ENCODE measurements around the gene SETBP1.

DNA sequence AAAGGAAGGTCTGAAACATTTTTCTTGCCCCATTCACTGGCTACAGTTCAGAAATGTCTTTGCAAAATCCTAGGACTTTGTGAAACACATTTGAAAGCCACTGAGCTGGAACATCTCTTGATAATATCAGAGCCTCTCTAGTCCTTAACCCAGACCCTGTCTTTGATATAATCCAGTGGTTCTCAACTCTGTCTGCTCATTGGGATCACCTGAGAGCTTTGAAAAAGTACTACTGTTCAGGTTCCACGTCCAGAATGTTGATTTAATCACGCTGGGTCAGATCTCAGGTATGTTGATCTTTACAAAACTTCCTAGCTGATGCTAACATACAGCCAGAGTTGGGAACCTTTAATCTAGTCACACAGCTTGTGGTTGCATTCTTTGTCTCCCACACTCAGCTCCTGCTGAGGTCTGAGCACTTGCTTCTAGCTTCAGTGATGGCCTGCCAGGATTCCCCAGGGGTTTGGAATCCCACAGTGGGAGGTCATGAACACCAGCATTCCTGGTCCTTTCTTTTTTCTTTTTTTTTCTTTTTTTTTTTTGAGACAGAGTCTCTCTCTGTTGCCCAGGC lies 262.7 kb downstream of the SETBP1 start:
- TF ChIP-seq POLR2A (IDR thresholded peaks at IDR 0.05; ENCODE audit: low read depth, low read length), result no peak
- TF ChIP-seq POLR2AphosphoS5 (IDR thresholded peaks at IDR 0.05; ENCODE audit: low read depth, low read length), result no peak
